ENCODE results near the gene TMEM272. TPM values are rescaled to one million over a fixed set of nuclear protein-coding genes. Genes with fewer than 3 reads are reported as not detected.

Gene TMEM272
- total RNA-seq, 1 experiment from 2014 or later, result 0.17 TPM

DNA sequence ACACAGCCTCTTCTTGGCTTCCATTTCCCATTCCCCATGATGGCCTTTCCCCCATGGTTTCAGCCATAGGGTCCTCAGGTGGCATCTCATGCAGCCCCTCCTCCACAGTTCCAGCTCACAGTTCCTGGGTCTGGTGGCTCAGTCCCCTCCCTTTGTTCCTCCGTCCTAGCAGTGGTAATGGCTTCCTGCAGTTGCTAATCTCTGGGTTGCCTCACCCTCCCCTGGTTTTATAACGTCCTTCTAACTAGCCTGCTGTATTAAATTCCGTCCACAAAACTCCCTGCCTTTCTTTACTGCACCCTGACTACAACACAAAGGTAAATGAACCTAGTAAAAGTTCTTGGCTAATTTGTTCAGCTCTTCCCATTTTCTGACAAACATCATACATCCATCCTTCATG lies 47.7 kb upstream of the TMEM272 start:
- no peaks in the 10 kb centered on the region for H3K4me1 ChIP-seq (ENCODE audit: control insufficient read depth in 1 of 2, insufficient read depth in 2 of 2, low read length in 2 of 2)
- H3K27me3 ChIP-seq (ENCODE audit: insufficient read depth, low read length), result peaks cover 6% of the 10 kb centered on the region; the same call in 1 of the 2 replicates
- no peak for DNase-seq (ENCODE audit: low read depth, low spot score)
- no peak overlapping the region for H3K4me3 ChIP-seq (replicated peaks in 1 of 2; ENCODE audit: low read depth in 1 of 2, low read length in 2 of 2)
- no peak overlapping the region for H2AFZ ChIP-seq (ENCODE audit: low read depth, low read length, poor library complexity, severe bottlenecking)
- no peaks in the 10 kb centered on the region for H4K20me1 ChIP-seq (ENCODE audit: insufficient read depth)
- intact Hi-C loops (cut with micrococcal nuclease), result no loop called here
- no peak overlapping the region for H3K4me2 ChIP-seq (ENCODE audit: low read length)
- no peak for TF ChIP-seq EZH2phosphoT487 (IDR thresholded peaks at IDR 0.05; ENCODE audit: borderline replicate concordance)
- no peak for TF ChIP-seq SIN3A (IDR thresholded peaks at IDR 0.05; ENCODE audit: low read depth)
- no peak for TF ChIP-seq POLR2A (IDR thresholded peaks at IDR 0.05; ENCODE audit: borderline replicate concordance, extremely low read depth, insufficient read depth, insufficient read length)
- no peak for TF ChIP-seq JUND (IDR thresholded peaks at IDR 0.05)
- no peak for TF ChIP-seq ZNF274 (IDR thresholded peaks at IDR 0.05; ENCODE audit: low read depth, low read length)
- TF ChIP-seq, protein P1, sequence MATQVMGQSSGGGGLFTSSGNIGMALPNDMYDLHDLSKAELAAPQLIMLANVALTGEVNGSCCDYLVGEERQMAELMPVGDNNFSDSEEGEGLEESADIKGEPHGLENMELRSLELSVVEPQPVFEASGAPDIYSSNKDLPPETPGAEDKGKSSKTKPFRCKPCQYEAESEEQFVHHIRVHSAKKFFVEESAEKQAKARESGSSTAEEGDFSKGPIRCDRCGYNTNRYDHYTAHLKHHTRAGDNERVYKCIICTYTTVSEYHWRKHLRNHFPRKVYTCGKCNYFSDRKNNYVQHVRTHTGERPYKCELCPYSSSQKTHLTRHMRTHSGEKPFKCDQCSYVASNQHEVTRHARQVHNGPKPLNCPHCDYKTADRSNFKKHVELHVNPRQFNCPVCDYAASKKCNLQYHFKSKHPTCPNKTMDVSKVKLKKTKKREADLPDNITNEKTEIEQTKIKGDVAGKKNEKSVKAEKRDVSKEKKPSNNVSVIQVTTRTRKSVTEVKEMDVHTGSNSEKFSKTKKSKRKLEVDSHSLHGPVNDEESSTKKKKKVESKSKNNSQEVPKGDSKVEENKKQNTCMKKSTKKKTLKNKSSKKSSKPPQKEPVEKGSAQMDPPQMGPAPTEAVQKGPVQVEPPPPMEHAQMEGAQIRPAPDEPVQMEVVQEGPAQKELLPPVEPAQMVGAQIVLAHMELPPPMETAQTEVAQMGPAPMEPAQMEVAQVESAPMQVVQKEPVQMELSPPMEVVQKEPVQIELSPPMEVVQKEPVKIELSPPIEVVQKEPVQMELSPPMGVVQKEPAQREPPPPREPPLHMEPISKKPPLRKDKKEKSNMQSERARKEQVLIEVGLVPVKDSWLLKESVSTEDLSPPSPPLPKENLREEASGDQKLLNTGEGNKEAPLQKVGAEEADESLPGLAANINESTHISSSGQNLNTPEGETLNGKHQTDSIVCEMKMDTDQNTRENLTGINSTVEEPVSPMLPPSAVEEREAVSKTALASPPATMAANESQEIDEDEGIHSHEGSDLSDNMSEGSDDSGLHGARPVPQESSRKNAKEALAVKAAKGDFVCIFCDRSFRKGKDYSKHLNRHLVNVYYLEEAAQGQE (IDR thresholded peaks at IDR 0.05; ENCODE audit: low read depth), result no peak
- no peak for TF ChIP-seq YY1 (IDR thresholded peaks at IDR 0.05; ENCODE audit: extremely low read depth, insufficient replicate concordance, low read depth, low read length)
- no peak for TF ChIP-seq FOSL1 (IDR thresholded peaks at IDR 0.05; ENCODE audit: low read depth)
- ChIA-PET RAD21 (ENCODE audit: low non-redundant PET in 1 of 2, low total read pairs in 2 of 2, uncharacterized antibody in 2 of 2, unreplicated experiment in 2 of 2) (no interaction called here), POLR2A (no interaction called here), CTCF (no interaction called here)
- H3K9ac ChIP-seq (ENCODE audit: low read length), result no peak overlapping the region
- H3K79me2 ChIP-seq (ENCODE audit: insufficient read depth, low read length), result no peaks in the 10 kb centered on the region
- no peak overlapping the region for H3K27ac ChIP-seq (ENCODE audit: low read depth, low read length)
- BruUV-seq (replicated peaks), result no TSS peak
- no peaks in the 10 kb centered on the region for H3K9me2 ChIP-seq (ENCODE audit: insufficient read depth)
- no peak for ATAC-seq
- H3K36me3 ChIP-seq (ENCODE audit: control insufficient read depth in 1 of 2, insufficient read depth in 2 of 2, low read length in 2 of 2), result no peaks in the 10 kb centered on the region
- no peaks in the 10 kb centered on the region for H3K9me3 ChIP-seq (ENCODE audit: control insufficient read depth in 1 of 2, insufficient read depth in 1 of 2, low read depth in 1 of 2, low read length in 2 of 2)
